HG03457 (cell line): Measurements from ENCODE around the gene CCDC142.

Experiments used
- ATAC-seq: cut with Tn5 transposase; IDR thresholded peaks from one replicate; pipeline ENCODE4 v1.9.1; 2021; ENCODE audit warnings: moderate number of reproducible peaks; ENCODE audit not compliant: unreplicated experiment

The CCDC142 gene

DNA sequence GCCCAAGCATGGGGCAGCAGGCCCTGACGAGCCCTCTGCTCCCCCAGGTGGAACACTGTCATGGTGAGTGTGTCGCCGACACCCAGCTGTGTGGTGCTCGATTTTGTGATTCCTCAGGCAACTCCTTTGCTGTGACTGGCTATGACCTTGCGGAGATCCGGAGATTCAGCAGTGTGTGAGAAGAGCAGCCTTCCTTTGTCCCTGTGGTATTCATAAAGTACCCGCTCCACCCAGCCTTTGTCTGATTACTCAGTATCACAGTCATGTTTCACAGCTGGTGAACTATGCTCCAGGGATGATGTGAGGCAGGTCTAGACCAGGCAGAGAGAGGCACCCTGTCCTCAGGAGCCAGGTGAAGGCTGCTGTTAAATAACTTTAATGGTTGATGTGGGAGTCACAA is 57.3 kb downstream of the CCDC142 start:
- no peak for ATAC-seq

DNA sequence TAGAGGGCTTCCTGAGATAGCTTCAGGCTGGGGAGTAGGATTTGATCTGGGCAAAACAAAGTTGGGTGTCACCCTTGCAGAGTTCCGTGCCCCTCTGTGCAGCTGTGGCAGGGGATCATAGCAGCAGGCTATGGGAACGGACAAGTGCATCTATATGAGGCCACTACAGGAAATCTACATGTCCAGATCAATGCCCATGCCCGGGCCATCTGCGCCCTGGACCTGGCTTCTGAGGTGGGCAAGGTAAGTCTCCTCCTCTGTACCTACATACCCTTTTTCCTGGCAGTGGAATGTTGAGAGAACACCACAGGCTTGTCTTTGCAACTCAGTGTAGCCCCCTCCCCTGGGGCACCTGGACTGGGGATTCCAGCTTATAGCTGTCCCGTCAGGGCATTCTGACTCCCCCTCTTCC is 57.8 kb downstream of the CCDC142 start:
- no peak for ATAC-seq

GRCh38 chr2:74424139-74424992 is 58.4 kb downstream of the CCDC142 start:
- no peak for ATAC-seq
